Natural killer cell (primary cell): Measurements from ENCODE around the gene SPATC1L. TPM values are rescaled to one million over a fixed set of nuclear protein-coding genes. Genes with fewer than 3 reads are reported as not detected.

Source experiments
- ATAC-seq, 3 donors: fragments of 150-1000 bp in 2 of 3; fragments of 200-7000 bp in 1 of 3; cut with Tn5 transposase; 1 replicate in 1 of 3; 2 replicates in 2 of 3; pipeline ENCODE4 v1.10.0; 2021; ENCODE audit warnings: mild to moderate bottlenecking in 2 of 3, moderate library complexity in 2 of 3
- DNase-seq, 2 donors: peaks; one replicate each; pipeline versions ENCODE4 v3.0.0 to v3.0.0-alpha.2; 2013 to 2021; ENCODE audit warnings: mixed read lengths in 1 of 2
- H3K27ac ChIP-seq: one replicate; pipeline ENCODE4 v1.5.1; 2013; ENCODE audit warnings: mild to moderate bottlenecking, low read length
- H3K27me3 ChIP-seq: one replicate; pipeline ENCODE4 v1.6.1; 2013; ENCODE audit warnings: low read length; ENCODE audit not compliant: control insufficient read depth, insufficient read depth
- H3K36me3 ChIP-seq: one replicate; pipeline ENCODE4 v1.6.1; 2013; ENCODE audit warnings: low read length; ENCODE audit not compliant: control insufficient read depth, insufficient read depth
- H3K4me1 ChIP-seq: one replicate; pipeline ENCODE4 v1.6.1; 2013; ENCODE audit warnings: low read length; ENCODE audit not compliant: control insufficient read depth, insufficient read depth
- H3K4me3 ChIP-seq: one replicate; pipeline ENCODE4 v1.5.1; 2013; ENCODE audit warnings: low read length
- H3K9me3 ChIP-seq: one replicate; pipeline ENCODE4 v1.6.1; 2013; ENCODE audit warnings: low read length; ENCODE audit not compliant: control insufficient read depth, insufficient read depth
- H3K27ac Mint-ChIP-seq, 2 donors: one replicate each; pipeline ENCODE4 v1.8.0; 2022; ENCODE audit warnings: mild to moderate bottlenecking in 2 of 2, mixed read lengths in 2 of 2, moderate library complexity in 1 of 2
- H3K27me3 Mint-ChIP-seq, 2 donors: one replicate each; pipeline ENCODE4 v1.8.0; 2022; ENCODE audit warnings: low read depth in 2 of 2, mixed read lengths in 2 of 2
- H3K36me3 Mint-ChIP-seq: one replicate; pipeline ENCODE4 v1.8.0; 2022; ENCODE audit warnings: mixed read lengths
- H3K4me1 Mint-ChIP-seq, 2 donors: one replicate each; pipeline ENCODE4 v1.8.0; 2022; ENCODE audit warnings: mixed read lengths in 2 of 2
- H3K4me3 Mint-ChIP-seq: one replicate; pipeline ENCODE4 v1.8.0; 2022; ENCODE audit warnings: mild to moderate bottlenecking, moderate library complexity, mixed read lengths
- H3K9me3 Mint-ChIP-seq, 2 donors: one replicate each; pipeline ENCODE4 v1.8.0; 2022; ENCODE audit warnings: mixed read lengths in 2 of 2
- WGBS: methylation state at CpG from one replicate; pipeline ENCODE4 v1.1.7; 2013; ENCODE audit warnings: missing lambda C conversion rate; ENCODE audit not compliant: insufficient coverage; 5-methylcytosine and 5-hydroxymethylcytosine counted together
- intact Hi-C: fragments of 100-400 bp; cut with micrococcal nuclease; formaldehyde crosslinking; loops from one replicate; pipeline ENCODE4 v1.14.2; 2022
- total RNA-seq, 4 donors: library from RNA; stranded (reverse); fragments of 120-200 nt in 1 of 4; gene quantifications; one replicate each; pipeline versions ENCODE4 v1.2.3 to v1.2.4, GENCODE V29; 2013 to 2022
- TF ChIP-seq, protein P1 (sequence below): fragments of 200-600 bp; IDR thresholded peaks from one replicate; pipeline ENCODE4 v1.8.0; 2022; ENCODE audit warnings: antibody characterized with exemption

SPATC1L gene
- total RNA-seq, 3 donors from 2014 or later (not counting 1 experiment from before 2014, with no cell fraction given): 0.18 to 4.0 (median 2.7) TPM

DNA sequence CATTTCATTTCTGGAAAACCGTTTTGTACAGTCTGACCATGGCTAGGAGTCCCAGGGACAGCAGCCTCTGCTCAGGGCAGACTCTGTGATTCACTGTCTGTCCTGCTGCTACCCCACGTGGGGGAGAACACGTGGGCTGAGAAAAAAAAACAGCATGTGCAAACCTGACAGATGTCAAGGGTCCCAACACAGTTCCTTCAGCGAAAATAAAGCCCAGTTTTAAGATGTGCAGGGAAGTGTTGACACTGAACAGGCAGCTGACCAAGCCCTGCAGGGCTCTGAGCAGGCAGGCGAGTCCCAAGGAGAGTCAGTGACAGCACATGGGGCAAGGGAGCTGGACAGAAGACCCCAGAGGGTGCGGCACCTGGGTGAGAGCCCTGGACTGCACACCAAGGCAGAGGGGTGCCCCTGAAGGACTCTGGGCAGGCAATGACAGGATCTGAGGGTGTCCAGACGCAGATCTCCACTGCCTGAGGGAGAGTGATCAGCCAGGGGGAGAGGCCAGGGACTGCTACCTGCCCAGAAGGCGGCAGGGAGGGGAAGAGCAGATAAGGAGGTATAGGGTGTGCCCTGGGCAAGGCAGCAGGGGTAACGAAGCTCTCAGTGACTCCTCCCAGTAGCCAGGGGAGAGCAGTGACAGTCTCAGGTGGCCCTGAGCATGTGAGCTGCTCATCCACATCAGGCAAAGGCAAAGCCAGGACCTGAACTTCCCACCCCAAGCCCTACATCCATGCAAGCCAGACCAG lies 5.1 kb upstream of the SPATC1L start:
- Mint-ChIP-seq H3K36me3 (no peaks in the 10 kb centered on the region), H3K4me3 (no peak overlapping the region), H3K27me3 (no peaks in the 10 kb centered on the region), H3K27ac (peak overlapping the region in 1 of 2 donors; percentile 20), H3K9me3 (no peaks in the 10 kb centered on the region), H3K4me1 (no peaks in the 10 kb centered on the region)
- H3K9me3 ChIP-seq: no peaks in the 10 kb centered on the region
- TF ChIP-seq, protein P1, sequence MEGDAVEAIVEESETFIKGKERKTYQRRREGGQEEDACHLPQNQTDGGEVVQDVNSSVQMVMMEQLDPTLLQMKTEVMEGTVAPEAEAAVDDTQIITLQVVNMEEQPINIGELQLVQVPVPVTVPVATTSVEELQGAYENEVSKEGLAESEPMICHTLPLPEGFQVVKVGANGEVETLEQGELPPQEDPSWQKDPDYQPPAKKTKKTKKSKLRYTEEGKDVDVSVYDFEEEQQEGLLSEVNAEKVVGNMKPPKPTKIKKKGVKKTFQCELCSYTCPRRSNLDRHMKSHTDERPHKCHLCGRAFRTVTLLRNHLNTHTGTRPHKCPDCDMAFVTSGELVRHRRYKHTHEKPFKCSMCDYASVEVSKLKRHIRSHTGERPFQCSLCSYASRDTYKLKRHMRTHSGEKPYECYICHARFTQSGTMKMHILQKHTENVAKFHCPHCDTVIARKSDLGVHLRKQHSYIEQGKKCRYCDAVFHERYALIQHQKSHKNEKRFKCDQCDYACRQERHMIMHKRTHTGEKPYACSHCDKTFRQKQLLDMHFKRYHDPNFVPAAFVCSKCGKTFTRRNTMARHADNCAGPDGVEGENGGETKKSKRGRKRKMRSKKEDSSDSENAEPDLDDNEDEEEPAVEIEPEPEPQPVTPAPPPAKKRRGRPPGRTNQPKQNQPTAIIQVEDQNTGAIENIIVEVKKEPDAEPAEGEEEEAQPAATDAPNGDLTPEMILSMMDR: no peak
- peaks cover 6% of the 10 kb centered on the region for H3K4me1 ChIP-seq
- no peak for ATAC-seq
- 88% methylated on average over 9 of the region's 9 CpGs for WGBS
- no peak for DNase-seq
- no peak overlapping the region for H3K4me3 ChIP-seq
- no peak overlapping the region for H3K27ac ChIP-seq
- intact Hi-C loops: no loop called here
- H3K36me3 ChIP-seq: peaks cover 10% of the 10 kb centered on the region
- H3K27me3 ChIP-seq: no peaks in the 10 kb centered on the region

DNA sequence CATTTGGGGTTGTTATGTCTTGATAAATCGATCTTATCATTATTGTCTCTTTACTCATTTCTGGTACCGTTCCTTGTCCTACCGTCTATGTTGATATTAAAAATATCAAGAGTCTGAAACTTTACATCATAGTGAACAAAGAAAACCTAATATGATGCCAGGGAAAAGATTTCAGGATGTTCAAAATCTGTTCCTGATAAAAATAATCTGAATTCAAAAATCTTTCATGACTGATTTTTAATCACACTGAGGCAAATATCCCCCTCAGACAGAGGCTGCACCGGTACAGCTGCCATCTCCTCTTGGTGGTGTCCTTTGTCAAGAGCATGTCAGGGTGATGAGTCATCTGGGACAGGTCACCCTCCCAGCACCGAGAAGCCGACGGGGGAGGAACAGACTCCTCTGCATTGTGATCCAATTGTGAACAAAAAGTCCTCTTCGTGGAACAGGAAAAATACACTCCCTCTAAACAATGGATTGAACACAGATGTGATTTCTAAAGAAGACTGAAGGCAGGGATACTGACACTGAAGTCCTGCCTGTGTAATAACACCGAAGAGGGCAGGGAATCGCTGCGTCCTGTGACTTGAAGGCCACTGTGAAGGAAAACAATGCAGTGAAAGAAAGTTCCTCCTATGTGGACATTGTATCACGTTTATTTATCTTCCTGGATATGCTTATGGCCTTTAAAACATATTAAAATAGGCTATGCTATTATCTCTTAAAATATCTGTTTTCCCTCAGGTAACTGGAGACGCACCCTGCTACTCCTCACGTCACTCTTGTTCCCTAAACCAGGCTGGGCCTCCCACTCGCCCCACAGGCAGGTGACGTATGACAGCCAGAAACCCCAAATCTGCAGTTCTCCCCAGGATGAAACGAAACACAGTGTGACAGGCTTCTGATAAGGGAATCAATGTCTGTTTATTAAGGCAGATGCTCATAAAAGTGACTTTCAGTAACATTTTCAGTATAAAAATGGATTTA lies 4.3 kb upstream of the SPATC1L start:
- Histone ChIP-seq H3K36me3 (peaks cover 2% of the 10 kb centered on the region), H3K27ac (no peak overlapping the region), H3K4me1 (peaks cover 12% of the 10 kb centered on the region), H3K9me3 (no peaks in the 10 kb centered on the region), H3K4me3 (no peak overlapping the region), H3K27me3 (no peaks in the 10 kb centered on the region)
- H3K4me3 Mint-ChIP-seq: no peak overlapping the region
- TF ChIP-seq, protein P1: no peak
- no peaks in the 10 kb centered on the region for H3K9me3 Mint-ChIP-seq
- no peaks in the 10 kb centered on the region for H3K36me3 Mint-ChIP-seq
- ATAC-seq: no peak
- H3K27me3 Mint-ChIP-seq: no peaks in the 10 kb centered on the region
- intact Hi-C loops: no loop called here
- H3K4me1 Mint-ChIP-seq: no peaks in the 10 kb centered on the region
- no peak for DNase-seq
- peak overlapping the region in 1 of 2 donors; percentile 20 for H3K27ac Mint-ChIP-seq
- WGBS: 87% methylated on average over 14 of the region's 17 CpGs

- no peaks in the 10 kb centered on the region for H3K36me3 Mint-ChIP-seq
- no peak overlapping the region for H3K27ac ChIP-seq
- no peak overlapping the region for H3K27ac Mint-ChIP-seq
- ATAC-seq: no peak
- intact Hi-C loops: no loop called here
- H3K4me1 ChIP-seq: peaks cover 16% of the 10 kb centered on the region
- no peak overlapping the region for H3K4me3 Mint-ChIP-seq
- no peaks in the 10 kb centered on the region for H3K9me3 ChIP-seq
- no peak overlapping the region for H3K4me3 ChIP-seq
- no peaks in the 10 kb centered on the region for H3K9me3 Mint-ChIP-seq
- no peaks in the 10 kb centered on the region for H3K27me3 Mint-ChIP-seq
- DNase-seq: no peak
- no peaks in the 10 kb centered on the region for H3K4me1 Mint-ChIP-seq
- 90% methylated on average over 7 of the region's 7 CpGs for WGBS
- peaks cover 2% of the 10 kb centered on the region for H3K36me3 ChIP-seq
- H3K27me3 ChIP-seq: no peaks in the 10 kb centered on the region
- TF ChIP-seq, protein P1: no peak
These were observed 3.6 kb upstream of the SPATC1L start for GRCh38 chr21:46187814-46188213.
